Panc1 (cell line): ENCODE measurements around the gene TMEM212. TPM values are rescaled to one million over a fixed set of nuclear protein-coding genes. Genes with fewer than 3 reads are reported as not detected.
A peak's percentile ranks its signal among the peaks of the same experiment; 100 is the strongest.

ENCODE experiments used
- ATAC-seq: fragments of 200-7000 bp; cut with Tn5 transposase; 2 replicates; pipeline ENCODE4 v1.9.1; 2020; ENCODE audit warnings: mild to moderate bottlenecking, moderate library complexity
- BruUV-seq: library from RNA; stranded (reverse); fragments of 400-500 nt; replicated peaks from 2 replicates; lab custom pipeline; 2021; lab: Mats Ljungman, UMichigan
- CTCF ChIA-PET: fragments of 300-600 bp; sonication (Branson Sonifier 250); formaldehyde crosslinking; loops from one replicate; lab custom pipeline; 2022; ENCODE audit warnings: antibody characterized with exemption; lab: Charles Lee
- POLR2A ChIA-PET: fragments of 300-600 bp; sonication (Branson Sonifier 250); formaldehyde crosslinking; loops from one replicate; lab custom pipeline; 2022; ENCODE audit warnings: antibody characterized with exemption; lab: Charles Lee
- DNase-seq: peaks from one replicate; pipeline ENCODE4 v3.0.0-alpha.2; 2010; ENCODE audit warnings: low read depth, low spot score
- H3K27ac ChIP-seq: 2 replicates; pipeline ENCODE4 v1.5.1; 2011; ENCODE audit warnings: mild to moderate bottlenecking, low read length, inconsistent platforms
- H3K27me3 ChIP-seq: fragments of 200-500 bp; sonication (Bioruptor generic); 2 replicates; pipeline ENCODE4 v1.6.0; 2014; ENCODE audit warnings: low read length, inconsistent platforms; ENCODE audit not compliant: control insufficient read depth, insufficient read depth
- H3K36me3 ChIP-seq: fragments of 200-500 bp; sonication (Bioruptor generic); 2 replicates; pipeline ENCODE4 v1.5.1; 2014; ENCODE audit warnings: inconsistent platforms, mild to moderate bottlenecking, low read length, moderate library complexity; ENCODE audit not compliant: control insufficient read depth, insufficient read depth
- H3K4me1 ChIP-seq: 2 replicates; pipeline ENCODE4 v1.5.1; 2011; ENCODE audit warnings: inconsistent platforms, mild to moderate bottlenecking, low read length, moderate library complexity; ENCODE audit not compliant: control insufficient read depth, insufficient read depth
- H3K4me3 ChIP-seq, 2 experiments: 2 replicates each; pipeline ENCODE4 v1.5.1; 2011 to 2012; ENCODE audit warnings: low read depth in 2 of 2, low read length in 2 of 2, mild to moderate bottlenecking in 2 of 2, inconsistent platforms in 1 of 2, moderate library complexity in 1 of 2
- H3K9me3 ChIP-seq: fragments of 200-500 bp; sonication (Bioruptor generic); 2 replicates; pipeline ENCODE4 v1.5.1; 2014; ENCODE audit warnings: low read depth, mild to moderate bottlenecking, inconsistent platforms, low read length, moderate library complexity; ENCODE audit not compliant: control insufficient read depth, insufficient read depth
- POLR2AphosphoS5 ChIP-seq: IDR thresholded peaks from 2 replicates; pipeline ENCODE4 v1.6.1; 2012; ENCODE audit warnings: mild to moderate bottlenecking, low read depth, low read length, moderate library complexity
- SIN3A ChIP-seq: IDR thresholded peaks from 2 replicates; pipeline ENCODE4 v1.6.1; 2012; ENCODE audit warnings: low read depth, mild to moderate bottlenecking, low read length, moderate library complexity, borderline replicate concordance; ENCODE audit not compliant: insufficient read depth
- TCF7L2 ChIP-seq: IDR thresholded peaks from 2 replicates; pipeline ENCODE4 v1.6.1; 2011; ENCODE audit warnings: mild to moderate bottlenecking, low read depth, low read length, inconsistent platforms
- in situ Hi-C: cut with HindIII; loops from 2 replicates; pipeline ENCODE4 v1.10.0; 2016; ENCODE audit warnings: low sequenced_read_pairs, low pct_unique_long_range_greater_than_20kb
- intact Hi-C: fragments of 100-400 bp; cut with micrococcal nuclease; formaldehyde crosslinking; loops from one replicate; pipeline ENCODE4 v1.10.0; 2022; ENCODE audit not compliant: unreplicated experiment
- total RNA-seq: library from RNA; stranded (reverse); gene quantifications from one replicate; pipeline ENCODE4 v1.2.1, GENCODE V29; 2021; ENCODE audit not compliant: unreplicated experiment
- TF ChIP-seq, protein P1 (sequence below), 2 experiments: IDR thresholded peaks; 2 replicates each; pipeline ENCODE4 v1.6.1; 2011 to 2012; ENCODE audit warnings: low read depth in 2 of 2, control low read depth in 1 of 2, low read length in 1 of 2, mild to moderate bottlenecking in 1 of 2, moderate library complexity in 1 of 2; ENCODE audit not compliant: insufficient read depth in 1 of 2
- TF ChIP-seq, protein P2 (sequence below): fragments of 450-650 bp; IDR thresholded peaks from 2 replicates; pipeline ENCODE4 v1.5.1; 2017; ENCODE audit warnings: mild to moderate bottlenecking

Gene TMEM212
- total RNA-seq, 1 experiment from 2014 or later = not detected

DNA sequence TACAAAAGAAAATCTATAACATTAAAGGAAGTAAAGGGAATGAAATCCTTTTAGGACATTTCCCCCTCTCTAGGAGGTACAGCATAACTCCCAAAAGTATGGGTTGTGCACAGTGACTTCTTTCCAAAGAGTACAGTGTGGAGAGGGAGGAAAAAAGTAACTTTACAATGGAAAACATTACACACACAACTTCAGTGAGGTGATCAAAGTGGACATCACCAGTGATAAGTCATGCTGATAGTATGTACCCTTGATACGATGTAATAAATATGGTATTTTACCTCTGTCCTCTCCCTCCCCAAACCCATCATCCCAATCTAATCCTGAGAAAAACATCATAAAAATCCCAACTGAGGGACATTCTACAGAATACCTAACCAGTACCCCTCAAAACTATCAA is 43.6 kb upstream of the TMEM212 start:
- Histone ChIP-seq H3K27ac (no peak overlapping the region; the same call in 1 of the 2 replicates), H3K9me3 (no peaks in the 10 kb centered on the region), H3K4me3 (no peak overlapping the region), H3K4me1 (peaks cover 51% of the 10 kb centered on the region), H3K36me3 (no peaks in the 10 kb centered on the region), H3K27me3 (no peaks in the 10 kb centered on the region)
- DNase-seq = no peak
- in situ Hi-C loops (no loop called here), intact Hi-C loops (no loop called here)
- ChIA-PET POLR2A (no interaction called here), CTCF (no interaction called here)
- BruUV-seq = no TSS peak
- no peak for ATAC-seq
- no peak for TF ChIP-seq POLR2AphosphoS5
- TF ChIP-seq SIN3A = no peak
- TF ChIP-seq, protein P1, sequence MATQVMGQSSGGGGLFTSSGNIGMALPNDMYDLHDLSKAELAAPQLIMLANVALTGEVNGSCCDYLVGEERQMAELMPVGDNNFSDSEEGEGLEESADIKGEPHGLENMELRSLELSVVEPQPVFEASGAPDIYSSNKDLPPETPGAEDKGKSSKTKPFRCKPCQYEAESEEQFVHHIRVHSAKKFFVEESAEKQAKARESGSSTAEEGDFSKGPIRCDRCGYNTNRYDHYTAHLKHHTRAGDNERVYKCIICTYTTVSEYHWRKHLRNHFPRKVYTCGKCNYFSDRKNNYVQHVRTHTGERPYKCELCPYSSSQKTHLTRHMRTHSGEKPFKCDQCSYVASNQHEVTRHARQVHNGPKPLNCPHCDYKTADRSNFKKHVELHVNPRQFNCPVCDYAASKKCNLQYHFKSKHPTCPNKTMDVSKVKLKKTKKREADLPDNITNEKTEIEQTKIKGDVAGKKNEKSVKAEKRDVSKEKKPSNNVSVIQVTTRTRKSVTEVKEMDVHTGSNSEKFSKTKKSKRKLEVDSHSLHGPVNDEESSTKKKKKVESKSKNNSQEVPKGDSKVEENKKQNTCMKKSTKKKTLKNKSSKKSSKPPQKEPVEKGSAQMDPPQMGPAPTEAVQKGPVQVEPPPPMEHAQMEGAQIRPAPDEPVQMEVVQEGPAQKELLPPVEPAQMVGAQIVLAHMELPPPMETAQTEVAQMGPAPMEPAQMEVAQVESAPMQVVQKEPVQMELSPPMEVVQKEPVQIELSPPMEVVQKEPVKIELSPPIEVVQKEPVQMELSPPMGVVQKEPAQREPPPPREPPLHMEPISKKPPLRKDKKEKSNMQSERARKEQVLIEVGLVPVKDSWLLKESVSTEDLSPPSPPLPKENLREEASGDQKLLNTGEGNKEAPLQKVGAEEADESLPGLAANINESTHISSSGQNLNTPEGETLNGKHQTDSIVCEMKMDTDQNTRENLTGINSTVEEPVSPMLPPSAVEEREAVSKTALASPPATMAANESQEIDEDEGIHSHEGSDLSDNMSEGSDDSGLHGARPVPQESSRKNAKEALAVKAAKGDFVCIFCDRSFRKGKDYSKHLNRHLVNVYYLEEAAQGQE (IDR thresholded peaks at IDR 0.05; ENCODE audit: insufficient read depth in 1 of 2, low read depth in 2 of 2, low read length in 1 of 2) = no peak
- no peak for TF ChIP-seq TCF7L2
- TF ChIP-seq, protein P2, sequence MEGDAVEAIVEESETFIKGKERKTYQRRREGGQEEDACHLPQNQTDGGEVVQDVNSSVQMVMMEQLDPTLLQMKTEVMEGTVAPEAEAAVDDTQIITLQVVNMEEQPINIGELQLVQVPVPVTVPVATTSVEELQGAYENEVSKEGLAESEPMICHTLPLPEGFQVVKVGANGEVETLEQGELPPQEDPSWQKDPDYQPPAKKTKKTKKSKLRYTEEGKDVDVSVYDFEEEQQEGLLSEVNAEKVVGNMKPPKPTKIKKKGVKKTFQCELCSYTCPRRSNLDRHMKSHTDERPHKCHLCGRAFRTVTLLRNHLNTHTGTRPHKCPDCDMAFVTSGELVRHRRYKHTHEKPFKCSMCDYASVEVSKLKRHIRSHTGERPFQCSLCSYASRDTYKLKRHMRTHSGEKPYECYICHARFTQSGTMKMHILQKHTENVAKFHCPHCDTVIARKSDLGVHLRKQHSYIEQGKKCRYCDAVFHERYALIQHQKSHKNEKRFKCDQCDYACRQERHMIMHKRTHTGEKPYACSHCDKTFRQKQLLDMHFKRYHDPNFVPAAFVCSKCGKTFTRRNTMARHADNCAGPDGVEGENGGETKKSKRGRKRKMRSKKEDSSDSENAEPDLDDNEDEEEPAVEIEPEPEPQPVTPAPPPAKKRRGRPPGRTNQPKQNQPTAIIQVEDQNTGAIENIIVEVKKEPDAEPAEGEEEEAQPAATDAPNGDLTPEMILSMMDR = no peak

DNA sequence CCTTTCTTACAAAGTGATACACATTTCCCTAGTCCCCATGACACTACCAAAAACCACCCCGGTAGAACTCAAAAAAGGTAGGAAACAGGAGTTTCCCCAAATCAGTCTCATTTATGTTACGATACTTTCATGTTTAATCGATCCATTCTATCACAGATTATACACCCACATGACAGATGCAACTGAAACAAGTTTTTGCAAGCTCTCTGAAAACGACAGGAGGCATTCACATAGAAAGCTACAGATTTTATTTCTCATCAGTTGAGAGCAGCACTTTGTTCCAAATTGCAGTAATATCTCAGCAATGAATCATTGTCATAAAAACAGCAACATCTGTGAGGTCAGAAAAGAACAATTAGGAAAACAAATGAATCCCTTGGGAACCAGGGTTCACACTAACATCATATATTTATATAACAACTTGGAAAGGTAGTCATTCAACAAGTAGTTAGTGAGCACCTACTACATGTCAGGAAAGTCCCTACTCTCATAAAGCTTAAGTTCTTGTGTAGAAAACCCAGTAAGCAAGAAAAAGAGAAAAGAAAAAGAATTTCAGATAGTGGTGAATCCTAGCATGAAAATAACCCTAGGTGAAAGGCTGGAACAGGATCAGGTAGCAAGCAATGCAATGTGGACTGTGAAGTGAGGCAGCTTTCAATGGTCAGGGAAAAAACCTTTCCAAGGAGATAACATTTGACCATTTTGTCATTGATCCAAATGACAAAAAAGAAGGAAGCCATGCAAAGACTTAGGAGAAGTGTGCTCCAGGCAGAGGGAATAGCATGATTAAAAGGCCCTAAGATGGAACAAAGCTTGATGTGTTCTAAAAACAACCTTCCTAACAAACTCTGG is 41.2 kb upstream of the TMEM212 start:
- no peaks in the 10 kb centered on the region for H3K36me3 ChIP-seq
- no peaks in the 10 kb centered on the region for H3K9me3 ChIP-seq
- TF ChIP-seq TCF7L2 (peak; percentile 59; the same call in 1 of the 2 replicates), SIN3A (no peak)
- TF ChIP-seq, protein P1 (IDR thresholded peaks at IDR 0.05; ENCODE audit: insufficient read depth in 1 of 2, low read depth in 2 of 2, low read length in 1 of 2) = 0 out of 4 replicates have a peak, but pooled peaks of 1 of the 2 experiments have one; percentile 32
- TF ChIP-seq, protein P2 = no peak
- BruUV-seq = no TSS peak
- in situ Hi-C loops = no loop called here
- H3K4me1 ChIP-seq = peaks cover 76% of the 10 kb centered on the region
- POLR2A ChIA-PET = interaction anchor here (0.6 kb wide), 1 partner anchor 240 kb away, joined by 3 read pairs; no protein-coding TSS in a partner anchor
- H3K27me3 ChIP-seq = no peaks in the 10 kb centered on the region
- DNase-seq (peak; percentile 76), ATAC-seq (peak; percentile 65)
- H3K27ac ChIP-seq = peak overlapping the region; percentile 72
- H3K4me3 ChIP-seq = no peak overlapping the region
- CTCF ChIA-PET = no interaction called here
- intact Hi-C loops = no loop called here
